Fibroblast of pulmonary artery (primary cell): ENCODE measurements around the gene CNTNAP2.

Experiments
- DNase-seq: peaks from one replicate; pipeline ENCODE4 v3.0.0-alpha.2; 2010; ENCODE audit warnings: low read depth
- H3K4me3 ChIP-seq: replicated peaks from 2 replicates; pipeline ENCODE4 v1.5.1; 2011; ENCODE audit warnings: low read depth, mild to moderate bottlenecking, control low read depth, low read length, moderate library complexity
- CTCF ChIP-seq: IDR thresholded peaks from 2 replicates; pipeline ENCODE4 v1.5.1; 2011; ENCODE audit warnings: mild to moderate bottlenecking, control low read depth, low read length, inconsistent platforms; ENCODE audit errors: missing control alignments

CNTNAP2 gene

DNA sequence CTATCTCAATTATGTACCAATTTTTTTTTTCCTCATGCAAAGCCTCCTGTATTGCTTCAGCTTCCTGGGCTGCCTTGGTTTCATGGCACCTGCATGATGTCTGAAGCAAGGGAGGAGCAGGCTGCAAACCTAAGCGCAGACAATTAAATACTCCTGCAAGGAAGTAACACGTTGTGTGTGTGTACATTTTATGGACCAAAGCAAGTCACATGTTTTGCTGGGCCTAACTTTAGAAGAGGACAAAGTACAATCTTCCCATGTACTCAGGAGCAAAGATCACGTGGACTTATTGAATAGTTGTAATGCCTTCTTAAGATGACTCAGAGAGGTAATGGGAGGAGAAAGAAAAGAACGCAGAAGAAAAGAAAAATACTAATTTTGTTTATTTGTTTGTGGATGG, 1530.0 kb downstream of the CNTNAP2 start:
- H3K4me3 ChIP-seq, result no peak overlapping the region
- TF ChIP-seq CTCF, result no peak
- no peak for DNase-seq

GRCh38 chr7:147650991-147651390, 1534.4 kb downstream of the CNTNAP2 start:
- no peak overlapping the region for H3K4me3 ChIP-seq
- DNase-seq, result no peak
- TF ChIP-seq CTCF, result no peak

- TF ChIP-seq CTCF, result no peak
- H3K4me3 ChIP-seq, result no peak overlapping the region
- no peak for DNase-seq
These were observed 1535.0 kb downstream of the CNTNAP2 start for GRCh38 chr7:147651601-147652000.

DNA sequence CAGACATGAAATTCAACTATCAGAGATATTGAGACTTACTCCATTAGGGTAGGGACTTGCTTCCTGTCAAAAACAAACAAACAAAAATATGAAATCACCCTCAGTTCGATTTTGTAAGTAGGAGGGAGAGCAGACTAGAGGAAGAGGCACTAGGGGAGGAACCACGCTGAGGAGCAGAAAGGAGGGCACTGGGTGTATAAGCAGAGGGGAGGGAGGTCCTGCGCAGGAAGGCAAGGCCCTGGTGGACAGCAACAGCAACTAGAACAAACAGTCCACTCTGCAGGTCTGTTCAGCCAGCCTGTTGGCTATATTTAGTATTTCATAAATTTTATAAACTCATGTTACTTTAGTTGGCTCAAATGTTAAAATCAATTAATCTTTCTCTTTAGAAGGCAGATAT, 1536.9 kb downstream of the CNTNAP2 start:
- H3K4me3 ChIP-seq, result no peak overlapping the region
- no peak for TF ChIP-seq CTCF
- DNase-seq, result no peak

DNA sequence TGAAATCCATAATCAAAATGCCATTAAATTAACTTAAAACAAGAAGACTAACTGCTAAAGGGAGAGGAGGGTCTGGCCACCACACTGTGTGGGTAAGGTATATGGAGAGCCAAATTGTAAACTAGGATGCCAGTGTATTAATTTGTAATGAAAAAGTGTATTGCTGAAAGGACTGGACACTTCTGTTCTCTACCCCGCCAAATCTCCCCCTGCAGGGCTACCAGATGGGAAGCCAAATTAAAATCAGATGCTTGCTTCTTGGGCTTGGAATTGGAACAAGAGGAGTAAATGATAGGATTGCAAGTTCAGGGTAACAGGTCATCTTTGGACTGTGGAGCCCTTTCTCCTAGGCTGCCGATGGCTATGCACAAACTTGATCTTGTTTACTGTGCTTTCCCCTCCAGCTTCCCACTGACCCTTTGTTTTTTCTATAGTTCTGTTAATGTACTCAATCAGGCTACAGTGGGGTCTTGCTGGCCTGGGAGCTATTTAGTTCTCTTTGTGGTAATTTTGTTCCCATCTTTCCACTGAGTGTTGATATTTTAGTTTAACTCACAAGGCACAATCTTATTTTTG, 1541.9 kb downstream of the CNTNAP2 start:
- DNase-seq, result no peak
- H3K4me3 ChIP-seq, result no peak overlapping the region
- no peak for TF ChIP-seq CTCF

DNA sequence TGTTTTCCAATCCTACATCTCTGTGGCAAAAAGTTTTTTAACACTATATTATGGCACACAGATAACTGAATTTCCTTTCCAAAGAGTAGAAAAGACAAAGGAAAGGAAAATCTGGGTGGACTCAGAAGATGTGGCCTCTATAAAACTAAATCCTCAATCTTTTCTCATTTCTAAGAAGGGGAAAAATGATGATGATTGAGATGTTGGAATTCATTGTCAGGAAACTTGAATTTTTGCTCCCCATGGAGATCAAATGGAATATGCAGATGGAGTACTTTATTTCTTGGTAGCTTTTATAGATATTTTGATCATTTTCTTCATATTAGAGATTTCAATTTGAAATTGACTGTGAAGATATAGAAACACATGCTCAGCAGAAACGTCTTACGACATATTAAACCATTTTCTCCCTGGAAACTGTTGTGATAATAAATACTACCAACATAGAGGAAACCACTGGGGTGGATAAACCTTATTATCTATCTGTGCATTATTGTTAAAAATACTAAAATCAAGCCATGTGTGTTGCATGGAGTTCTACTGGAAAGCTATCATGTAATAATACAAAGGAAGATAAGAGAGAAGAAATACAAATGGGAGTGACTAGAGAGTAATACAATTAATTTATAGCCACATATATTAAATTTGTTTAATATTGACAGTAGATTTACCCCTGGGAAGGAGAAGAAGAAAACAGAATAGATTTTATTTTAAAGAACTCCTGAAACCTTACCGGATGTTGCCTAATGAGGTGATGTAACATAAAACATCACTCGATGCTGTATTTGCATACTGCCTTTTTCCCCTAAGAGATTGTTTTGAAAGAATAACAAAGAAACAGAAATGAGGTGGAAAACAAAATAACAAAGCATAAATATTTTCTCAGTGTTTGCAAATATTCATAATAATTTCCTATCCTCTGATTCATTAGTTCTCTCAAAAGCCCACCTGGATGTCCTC, 1542.7 kb downstream of the CNTNAP2 start:
- no peak for DNase-seq

More for the DNA sequence above, 1542.7 kb downstream of the CNTNAP2 start:
- no peak overlapping the region for H3K4me3 ChIP-seq
- no peak for TF ChIP-seq CTCF
